Adrenal gland (tissue), 12 donors: ENCODE data around the gene CRAT. TPM values are rescaled to one million over a fixed set of nuclear protein-coding genes. Genes with fewer than 3 reads are reported as not detected.
"Not testable (repeated sequence)": the region's sequence is repeated elsewhere in the genome, so short reads cannot be mapped to it uniquely, and the experiment has no call there.

Experiments
- DNase-seq, 7 donors: peaks; one replicate each; pipeline ENCODE4 v3.0.0-alpha.2; 2019 to 2020
- H3K27ac ChIP-seq, 5 donors: fragments of 200-600 bp; sonication (generic) in 4 of 5; 1 replicate in 3 of 5; 2 replicates in 2 of 5; pipeline versions ENCODE4 v1.5.1 to v1.8.0; 2016 to 2020; ENCODE audit warnings: mild to moderate bottlenecking in 1 of 5
- H3K27me3 ChIP-seq: fragments of 200-600 bp; 2 replicates; pipeline ENCODE4 v1.8.0; 2021
- H3K36me3 ChIP-seq, 2 donors: fragments of 200-600 bp; replicated peaks in 1 of 2; 1 replicate in 1 of 2; 2 replicates in 1 of 2; pipeline versions ENCODE4 v1.5.1 to v1.8.0; 2018 to 2022
- H3K4me1 ChIP-seq, 2 donors: fragments of 200-600 bp; replicated peaks in 1 of 2; 1 replicate in 1 of 2; 2 replicates in 1 of 2; pipeline versions ENCODE4 v1.5.1 to v1.8.0; 2018 to 2021
- H3K4me3 ChIP-seq, 4 donors: fragments of 200-600 bp; sonication (generic) in 3 of 4; one replicate each; pipeline ENCODE4 v1.5.1; 2016 to 2018
- H3K9me3 ChIP-seq, 3 donors: fragments of 200-600 bp; sonication (generic) in 1 of 3; replicated peaks in 1 of 3; 1 replicate in 2 of 3; 2 replicates in 1 of 3; pipeline versions ENCODE4 v1.5.1 to v1.8.0; 2016 to 2021
- POLR2A ChIP-seq, 2 donors: fragments of 450-650 bp; IDR thresholded peaks; one replicate each; pipeline ENCODE4 v1.6.1; 2017; ENCODE audit warnings: antibody characterized with exemption in 2 of 2, mild to moderate bottlenecking in 2 of 2, moderate library complexity in 1 of 2
- whole genome bisulfite sequencing, 4 donors: extraction: QIAGEN DNeasy Blood & Tissue Kit in 2 of 4; methylation state at CpG; one replicate each; pipeline versions ENCODE4 v1.1.5 to v1.1.7; 2013 to 2017; 5-methylcytosine and 5-hydroxymethylcytosine counted together
- intact Hi-C, 2 donors: fragments of 100-400 bp; cut with DNase I; formaldehyde crosslinking; loops; one replicate each; pipeline versions ENCODE4 v1.14.1 to v1.15.0; 2022 to 2023
- polyA plus RNA-seq, 3 donors: library from polyadenylated mRNA; stranded (reverse); fragments of 200-250 nt in 2 of 3; fragments of 350-450 nt in 1 of 3; fragmentation: Illumina TruSeq in 1 of 3; extraction: RNeasy Lipid Tissue Mini Kit (QIAGEN cat#74804) in 1 of 3; gene quantifications; one replicate each; pipeline ENCODE4 v1.2.3, GENCODE V29; 2013 to 2014
- total RNA-seq, 9 donors: library from RNA; depleted of rRNA in 4 of 9; stranded (reverse); fragments of >200 nt in 4 of 9; fragments of 120-200 nt in 1 of 9; fragmentation: NEBNext Ultra II Directional in 1 of 9; extraction: Animal tissue kit (Norgen Biotek cat#: 25700) in 1 of 9; gene quantifications; one replicate each; pipeline versions ENCODE4 v1.1.0 to v1.2.4, GENCODE V29; 2013 to 2023
- TF ChIP-seq, protein P1 (sequence below), 6 experiments: fragments of 450-650 bp in 4 of 6; fragments of 200-600 bp in 2 of 6; sonication (generic) in 1 of 6; IDR thresholded peaks; 1 replicate in 5 of 6; 2 replicates in 1 of 6; pipeline versions ENCODE4 v1.5.1 to v1.8.0; 2016 to 2021; ENCODE audit warnings: antibody characterized with exemption in 6 of 6, mild to moderate bottlenecking in 2 of 6, moderate library complexity in 1 of 6
- donor health status: healthy with polysubstance abuse.
- donor health status: Bipolar disorder and iron deficiency.
- donor health status: DM: yes; HTN: yes; CAD: no.
- donor health status: DM: no; HTN: no; CAD: no.
- donor health status: DM: no; HTN: no; CAD: no.
- donor health status: DM: yes; HTN: yes; CAD: no.

CRAT gene
- total and polyA plus RNA-seq, 12 donors = 26.8 to 144 (median 91.2) TPM

- Histone ChIP-seq H3K4me3 (no peak overlapping the region), H3K27me3 (no peaks in the 10 kb centered on the region), H3K9me3 (no peaks in the 10 kb centered on the region), H3K4me1 (peaks cover 5 to 18% of the 10 kb centered on the region in 2 donors), H3K27ac (no peak overlapping the region), H3K36me3 (peaks cover 0 to 57% of the 10 kb centered on the region in 2 donors)
- intact Hi-C loops = no loop called here
- no peak for TF ChIP-seq POLR2A (IDR thresholded peaks at IDR 0.05)
- TF ChIP-seq, protein P1, sequence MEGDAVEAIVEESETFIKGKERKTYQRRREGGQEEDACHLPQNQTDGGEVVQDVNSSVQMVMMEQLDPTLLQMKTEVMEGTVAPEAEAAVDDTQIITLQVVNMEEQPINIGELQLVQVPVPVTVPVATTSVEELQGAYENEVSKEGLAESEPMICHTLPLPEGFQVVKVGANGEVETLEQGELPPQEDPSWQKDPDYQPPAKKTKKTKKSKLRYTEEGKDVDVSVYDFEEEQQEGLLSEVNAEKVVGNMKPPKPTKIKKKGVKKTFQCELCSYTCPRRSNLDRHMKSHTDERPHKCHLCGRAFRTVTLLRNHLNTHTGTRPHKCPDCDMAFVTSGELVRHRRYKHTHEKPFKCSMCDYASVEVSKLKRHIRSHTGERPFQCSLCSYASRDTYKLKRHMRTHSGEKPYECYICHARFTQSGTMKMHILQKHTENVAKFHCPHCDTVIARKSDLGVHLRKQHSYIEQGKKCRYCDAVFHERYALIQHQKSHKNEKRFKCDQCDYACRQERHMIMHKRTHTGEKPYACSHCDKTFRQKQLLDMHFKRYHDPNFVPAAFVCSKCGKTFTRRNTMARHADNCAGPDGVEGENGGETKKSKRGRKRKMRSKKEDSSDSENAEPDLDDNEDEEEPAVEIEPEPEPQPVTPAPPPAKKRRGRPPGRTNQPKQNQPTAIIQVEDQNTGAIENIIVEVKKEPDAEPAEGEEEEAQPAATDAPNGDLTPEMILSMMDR (IDR thresholded peaks at IDR 0.05) = no peak
- WGBS, 4 donors = 84 to 93% (median 90%) methylated on average over 8 of the region's 8 CpGs
- DNase-seq = no peak
Measured at GRCh38 chr9:129125478-129125877, 14.9 kb upstream of the CRAT start.

DNA sequence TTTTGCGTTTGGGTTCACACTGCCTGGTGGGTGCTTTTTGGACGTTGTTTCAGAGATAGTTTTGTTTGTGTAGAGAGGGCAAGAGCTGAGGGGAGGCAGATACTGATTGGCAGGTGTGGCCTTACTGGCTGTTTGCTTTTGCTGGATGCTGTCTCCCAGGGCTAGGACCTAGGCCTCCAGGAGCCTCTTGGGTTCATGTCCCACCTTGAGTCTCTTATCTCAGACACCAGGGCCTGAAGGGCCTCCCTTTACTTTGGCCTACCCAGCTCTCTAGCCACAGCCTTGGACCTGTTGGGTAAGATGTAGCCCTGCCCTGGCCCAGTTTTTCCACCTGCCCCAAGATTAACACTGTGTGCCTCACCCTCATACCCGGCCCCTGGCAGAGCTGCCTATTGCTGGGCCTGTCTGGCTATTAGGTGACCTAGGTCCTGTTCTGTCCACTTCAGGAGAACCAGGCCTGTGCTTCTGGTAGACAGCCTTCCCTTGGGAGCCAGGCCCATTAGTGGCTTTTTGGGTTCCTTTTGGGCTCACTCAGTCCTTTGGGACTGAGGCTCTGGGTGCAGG is 14.0 kb upstream of the CRAT start:
- Histone ChIP-seq H3K27ac (no peak overlapping the region), H3K4me3 (no peak overlapping the region), H3K36me3 (peaks cover 0 to 50% of the 10 kb centered on the region in 2 donors), H3K4me1 (peaks cover 5 to 18% of the 10 kb centered on the region in 2 donors), H3K27me3 (no peaks in the 10 kb centered on the region), H3K9me3 (no peaks in the 10 kb centered on the region)
- no peak for DNase-seq
- TF ChIP-seq, protein P1 (IDR thresholded peaks at IDR 0.05) = no peak
- no peak for TF ChIP-seq POLR2A (IDR thresholded peaks at IDR 0.05)
- 51 to 80% (median 74%) methylated on average over 3 of the region's 3 CpGs for WGBS, 4 donors
- intact Hi-C loops = no loop called here

GRCh38 chr9:129122976-129123375 is 12.4 kb upstream of the CRAT start:
- WGBS, 4 donors = 88 to 95% (median 89%) methylated on average over 13 to 15 of the region's 15 CpGs
- H3K9me3 ChIP-seq, H3K4me3 ChIP-seq, H3K27me3 ChIP-seq, intact Hi-C loops, H3K27ac ChIP-seq, DNase-seq: not testable (repeated sequence)
- Histone ChIP-seq H3K36me3 (peaks cover 0 to 50% of the 10 kb centered on the region in 2 donors), H3K4me1 (peaks cover 5 to 18% of the 10 kb centered on the region in 2 donors)

GRCh38 chr9:129122133-129122532 is 11.5 kb upstream of the CRAT start:
- H3K36me3 ChIP-seq = peaks cover 0 to 45% of the 10 kb centered on the region in 2 donors
- DNase-seq = no peak
- WGBS, 4 donors = 89 to 100% (median 98%) methylated on average over 1 of the region's 1 CpG
- no peak overlapping the region for H3K4me3 ChIP-seq
- H3K9me3 ChIP-seq = no peaks in the 10 kb centered on the region
- H3K4me1 ChIP-seq = peaks cover 5 to 18% of the 10 kb centered on the region in 2 donors
- intact Hi-C loops = no loop called here
- H3K27me3 ChIP-seq = no peaks in the 10 kb centered on the region
- TF ChIP-seq, protein P1 (IDR thresholded peaks at IDR 0.05) = no peak
- no peak for TF ChIP-seq POLR2A (IDR thresholded peaks at IDR 0.05)
- peak overlapping the region in 1 of 5 donors; percentile 13 for H3K27ac ChIP-seq

DNA sequence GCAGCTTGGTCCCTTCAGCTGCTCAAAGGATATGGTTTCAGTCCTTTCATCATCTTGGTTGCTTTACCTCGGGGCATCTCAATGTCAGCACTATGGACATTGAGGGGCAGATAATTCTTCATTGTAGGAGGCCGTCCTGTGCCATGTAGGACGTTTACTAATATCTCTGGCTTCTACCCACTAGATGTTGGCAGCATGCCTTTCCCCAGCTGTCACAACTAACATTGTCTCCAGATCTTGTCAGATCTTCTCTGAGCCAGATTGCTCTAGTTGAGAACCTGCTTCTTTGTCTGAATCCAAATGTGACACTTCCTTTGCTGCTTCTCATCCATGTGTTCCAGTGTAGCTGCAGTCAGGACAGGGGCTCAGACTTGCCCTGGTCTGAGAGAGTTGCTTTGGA is 10.9 kb upstream of the CRAT start:
- 34 to 51% (median 36%) methylated on average over 3 of the region's 3 CpGs for WGBS, 4 donors

More for the DNA sequence above, 10.9 kb upstream of the CRAT start:
- DNase-seq = peak in 4 of 7 donors; percentile 65 to 83 (median 67)
- Histone ChIP-seq H3K27ac (peak overlapping the region in 2 of 5 donors; percentile 5 to 13), H3K4me1 (peaks cover 5 to 11% of the 10 kb centered on the region in 2 donors), H3K4me3 (no peak overlapping the region), H3K36me3 (peaks cover 0 to 45% of the 10 kb centered on the region in 2 donors), H3K27me3 (no peaks in the 10 kb centered on the region), H3K9me3 (no peaks in the 10 kb centered on the region)
- intact Hi-C loops = no loop called here
- TF ChIP-seq POLR2A (IDR thresholded peaks at IDR 0.05) = no peak
- TF ChIP-seq, protein P1 (IDR thresholded peaks at IDR 0.05) = no peak
